SU-DHL-6 (cell line): ENCODE measurements around the gene RBM19.

Experiments
- H2AFZ ChIP-seq: fragments of 200-600 bp; sonication (generic); 2 replicates; pipeline ENCODE4 v1.6.1; 2014; ENCODE audit warnings: low read depth, mild to moderate bottlenecking, moderate library complexity, mixed read lengths, antibody characterized with exemption, low read length; ENCODE audit not compliant: severe bottlenecking
- H3F3A ChIP-seq: fragments of 200-600 bp; shearing (Covaris generic); 2 replicates; pipeline ENCODE4 v1.6.0; 2016; ENCODE audit warnings: antibody characterized with exemption, mild to moderate bottlenecking; ENCODE audit not compliant: insufficient read depth
- H3K27ac ChIP-seq: fragments of 200-600 bp; sonication (generic); 2 replicates; pipeline ENCODE4 v1.5.1; 2016; ENCODE audit warnings: low read depth, mild to moderate bottlenecking, low read length, moderate library complexity, mixed read lengths
- H3K27me3 ChIP-seq: fragments of 200-600 bp; sonication (generic), shearing (Covaris generic); 2 replicates; pipeline ENCODE4 v1.6.0; 2014; ENCODE audit warnings: mild to moderate bottlenecking, low read length
- H3K36me3 ChIP-seq: fragments of 200-600 bp; sonication (generic); 2 replicates; pipeline ENCODE4 v1.6.1; 2014; ENCODE audit warnings: mild to moderate bottlenecking, low read length, mixed read lengths
- H3K4me2 ChIP-seq: fragments of 300-600, 200-600 bp; shearing (Covaris generic), sonication (generic); 2 replicates; pipeline ENCODE4 v1.6.0; 2014; ENCODE audit warnings: low read length, low read depth, mild to moderate bottlenecking; ENCODE audit not compliant: poor library complexity, severe bottlenecking
- H3K4me3 ChIP-seq: fragments of 200-600 bp; sonication (generic); 2 replicates; pipeline ENCODE4 v1.5.1; 2014; ENCODE audit warnings: antibody characterized with exemption, low read length, mild to moderate bottlenecking, mixed read lengths; ENCODE audit not compliant: insufficient read depth, poor library complexity, severe bottlenecking
- H3K79me2 ChIP-seq: fragments of 200-600 bp; sonication (generic); 2 replicates; pipeline ENCODE4 v1.6.1; 2014; ENCODE audit warnings: mild to moderate bottlenecking, low read length, moderate library complexity; ENCODE audit not compliant: insufficient read depth
- H3K9ac ChIP-seq: fragments of 200-600 bp; sonication (generic); 2 replicates; pipeline ENCODE4 v1.7.0; 2014; ENCODE audit warnings: mild to moderate bottlenecking, low read length
- H3K9me2 ChIP-seq: fragments of 200-600 bp; sonication (generic); replicated peaks from 2 replicates; pipeline ENCODE4 v1.6.1; 2014; ENCODE audit warnings: low read length; ENCODE audit not compliant: insufficient read depth
- H3K9me3 ChIP-seq: fragments of 200-600 bp; sonication (generic); 2 replicates; pipeline ENCODE4 v1.6.1; 2014; ENCODE audit warnings: low read length, mixed read lengths; ENCODE audit not compliant: insufficient read depth
- H4K20me1 ChIP-seq: fragments of 200-600 bp; sonication (generic); 2 replicates; pipeline ENCODE4 v1.6.1; 2014; ENCODE audit warnings: low read depth, mild to moderate bottlenecking, antibody characterized with exemption, low read length, moderate library complexity, mixed read lengths
- EZH2phosphoT487 ChIP-seq: fragments of 200-600 bp; sonication (generic), shearing (Covaris generic); conservative IDR thresholded peaks from 2 replicates; pipeline ENCODE4 v1.6.1; 2018; ENCODE audit warnings: mild to moderate bottlenecking, antibody characterized with exemption, low read length, moderate library complexity, mixed read lengths
- TF ChIP-seq, protein P1 (sequence below): fragments of 200-600 bp; sonication (generic); IDR thresholded peaks from one replicate; pipeline ENCODE4 v1.5.1; 2017; ENCODE audit warnings: antibody characterized with exemption, mild to moderate bottlenecking, low read length, moderate library complexity; ENCODE audit not compliant: insufficient read depth, poor library complexity, severe bottlenecking

Gene RBM19

GRCh38 chr12:113877607-113878006 is 88.5 kb downstream of the RBM19 start:
- H3K27me3 ChIP-seq: no peaks in the 10 kb centered on the region
- no peak overlapping the region for H2AFZ ChIP-seq
- H3K4me2 ChIP-seq: no peak overlapping the region
- H4K20me1 ChIP-seq: no peaks in the 10 kb centered on the region
- H3K27ac ChIP-seq: no peak overlapping the region
- H3K9me2 ChIP-seq: no peaks in the 10 kb centered on the region
- no peaks in the 10 kb centered on the region for H3K79me2 ChIP-seq
- TF ChIP-seq EZH2phosphoT487: no peak
- TF ChIP-seq, protein P1, sequence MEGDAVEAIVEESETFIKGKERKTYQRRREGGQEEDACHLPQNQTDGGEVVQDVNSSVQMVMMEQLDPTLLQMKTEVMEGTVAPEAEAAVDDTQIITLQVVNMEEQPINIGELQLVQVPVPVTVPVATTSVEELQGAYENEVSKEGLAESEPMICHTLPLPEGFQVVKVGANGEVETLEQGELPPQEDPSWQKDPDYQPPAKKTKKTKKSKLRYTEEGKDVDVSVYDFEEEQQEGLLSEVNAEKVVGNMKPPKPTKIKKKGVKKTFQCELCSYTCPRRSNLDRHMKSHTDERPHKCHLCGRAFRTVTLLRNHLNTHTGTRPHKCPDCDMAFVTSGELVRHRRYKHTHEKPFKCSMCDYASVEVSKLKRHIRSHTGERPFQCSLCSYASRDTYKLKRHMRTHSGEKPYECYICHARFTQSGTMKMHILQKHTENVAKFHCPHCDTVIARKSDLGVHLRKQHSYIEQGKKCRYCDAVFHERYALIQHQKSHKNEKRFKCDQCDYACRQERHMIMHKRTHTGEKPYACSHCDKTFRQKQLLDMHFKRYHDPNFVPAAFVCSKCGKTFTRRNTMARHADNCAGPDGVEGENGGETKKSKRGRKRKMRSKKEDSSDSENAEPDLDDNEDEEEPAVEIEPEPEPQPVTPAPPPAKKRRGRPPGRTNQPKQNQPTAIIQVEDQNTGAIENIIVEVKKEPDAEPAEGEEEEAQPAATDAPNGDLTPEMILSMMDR: no peak
- no peak overlapping the region for H3K4me3 ChIP-seq
- H3K9ac ChIP-seq: no peak overlapping the region
- no peaks in the 10 kb centered on the region for H3K36me3 ChIP-seq
- no peaks in the 10 kb centered on the region for H3K9me3 ChIP-seq
- no peaks in the 10 kb centered on the region for H3F3A ChIP-seq

DNA sequence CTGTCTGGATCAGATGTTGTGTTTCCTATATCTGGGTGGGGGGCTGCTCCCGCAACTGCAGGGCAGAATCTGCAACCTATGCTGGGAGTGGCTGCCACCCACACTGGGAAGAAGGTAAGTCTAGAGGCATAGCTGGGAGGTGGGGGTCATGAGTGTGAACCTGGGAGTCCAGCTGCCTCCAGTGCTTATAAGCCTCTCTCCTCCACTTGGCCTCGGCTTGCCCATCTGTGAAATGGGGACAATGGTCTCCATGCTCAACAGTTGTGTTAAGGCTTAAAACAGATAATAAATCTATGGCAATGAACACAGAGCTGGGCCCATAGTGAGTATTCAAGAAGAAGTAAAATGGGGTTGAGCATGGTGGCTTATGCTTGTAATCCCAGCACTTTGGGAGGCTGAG is 90.0 kb downstream of the RBM19 start:
- Histone ChIP-seq H2AFZ (no peak overlapping the region), H3K4me2 (no peak overlapping the region), H4K20me1 (no peaks in the 10 kb centered on the region), H3F3A (no peaks in the 10 kb centered on the region), H3K36me3 (no peaks in the 10 kb centered on the region), H3K27me3 (no peaks in the 10 kb centered on the region), H3K79me2 (no peaks in the 10 kb centered on the region), H3K9me3 (no peaks in the 10 kb centered on the region), H3K9me2 (no peaks in the 10 kb centered on the region), H3K4me3 (no peak overlapping the region), H3K27ac (no peak overlapping the region), H3K9ac (no peak overlapping the region)
- TF ChIP-seq EZH2phosphoT487: no peak
- TF ChIP-seq, protein P1: no peak

DNA sequence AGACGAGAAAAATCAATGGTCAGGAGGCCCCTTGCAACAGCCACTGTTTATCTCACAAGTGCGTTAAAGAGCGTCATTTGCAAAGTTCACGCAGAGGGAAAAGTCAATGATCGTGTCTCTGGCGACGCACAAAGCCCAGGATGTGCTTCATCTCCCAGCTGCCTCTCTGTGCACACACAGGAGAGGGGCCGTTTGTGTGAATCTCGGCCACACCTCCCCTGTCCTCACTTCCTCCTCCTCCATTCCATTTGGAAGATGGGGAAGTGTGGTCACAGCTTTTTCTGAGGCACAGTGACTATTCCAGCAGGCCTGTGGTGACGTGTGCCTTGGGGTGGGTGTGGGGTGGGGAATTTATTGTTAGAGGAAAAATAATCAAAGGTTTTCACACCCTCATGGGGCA is 90.4 kb downstream of the RBM19 start:
- Histone ChIP-seq H3K79me2 (no peaks in the 10 kb centered on the region), H2AFZ (no peak overlapping the region), H3K27ac (no peak overlapping the region), H3K36me3 (no peaks in the 10 kb centered on the region), H3K9ac (no peak overlapping the region), H3K9me2 (no peaks in the 10 kb centered on the region), H3K4me2 (no peak overlapping the region), H3K27me3 (no peaks in the 10 kb centered on the region), H3K9me3 (no peaks in the 10 kb centered on the region), H3K4me3 (no peak overlapping the region), H3F3A (no peaks in the 10 kb centered on the region), H4K20me1 (no peaks in the 10 kb centered on the region)
- TF ChIP-seq, protein P1: no peak
- TF ChIP-seq EZH2phosphoT487: no peak
